ENCODE data around the gene PDE3B. TPM values are rescaled to one million over a fixed set of nuclear protein-coding genes. Genes with fewer than 3 reads are reported as not detected.
"Not testable (repeated sequence)": the region's sequence is repeated elsewhere in the genome, so short reads cannot be mapped to it uniquely, and the experiment has no call there.

Gene PDE3B
- total RNA-seq, 4 donors from 2014 or later = 13.3 to 23.3 (median 21.5) TPM

DNA sequence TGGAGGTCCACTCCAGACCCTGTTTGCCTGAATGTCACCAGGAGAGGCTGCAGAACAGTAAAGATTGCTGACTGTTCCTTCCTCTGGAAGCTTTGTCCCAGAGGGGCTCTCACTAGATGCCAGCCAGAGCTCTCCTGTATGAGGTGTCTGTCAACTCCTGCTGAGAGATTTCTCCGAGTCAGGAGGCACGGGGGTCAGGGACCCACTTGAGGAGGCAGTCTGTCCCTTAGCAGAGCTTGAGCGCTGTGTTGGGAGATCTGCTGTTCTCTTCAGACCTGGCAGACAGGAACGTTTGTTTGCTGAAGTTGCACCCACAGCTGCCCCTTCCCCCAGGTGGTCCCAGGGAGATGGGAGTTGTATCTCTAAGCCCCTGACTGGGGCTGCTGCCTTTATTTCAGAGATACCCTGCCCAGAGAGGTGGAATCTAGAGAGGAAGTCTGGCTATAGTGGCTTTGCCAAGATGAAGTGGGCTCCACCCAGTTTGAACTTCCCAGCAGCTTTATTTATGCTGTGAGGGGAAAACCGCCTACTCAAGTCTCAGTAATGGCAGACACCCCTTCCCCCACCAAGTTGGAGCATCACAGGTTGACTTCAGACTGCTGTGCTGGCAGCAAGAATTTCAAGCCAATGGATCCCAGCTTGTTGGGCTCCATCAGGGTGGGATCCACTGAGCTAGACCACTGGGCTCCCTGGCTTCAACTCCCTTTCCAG is 99.4 kb downstream of the PDE3B start:
- H3K4me1 ChIP-seq = peaks cover 0 to 9% (median 2%) of the 10 kb centered on the region in 4 donors
- no peak overlapping the region for H3K4me3 ChIP-seq
- DNase-seq (ENCODE audit: extremely low spot score) = no peak
- H3K27ac ChIP-seq (replicated peaks in 1 of 4) = no peak overlapping the region
- 88% methylated on average over 1 of the region's 5 CpGs for whole genome bisulfite sequencing
- H3K27me3 ChIP-seq = no peaks in the 10 kb centered on the region
- intact Hi-C loops (cut with DNase I) = no loop called here
- no peaks in the 10 kb centered on the region for H3K36me3 ChIP-seq
- no peak for TF ChIP-seq CTCF (IDR thresholded peaks at IDR 0.05)
- H3K9me3 ChIP-seq = peaks cover 0 to 5% (median 0%) of the 10 kb centered on the region in 4 donors

DNA sequence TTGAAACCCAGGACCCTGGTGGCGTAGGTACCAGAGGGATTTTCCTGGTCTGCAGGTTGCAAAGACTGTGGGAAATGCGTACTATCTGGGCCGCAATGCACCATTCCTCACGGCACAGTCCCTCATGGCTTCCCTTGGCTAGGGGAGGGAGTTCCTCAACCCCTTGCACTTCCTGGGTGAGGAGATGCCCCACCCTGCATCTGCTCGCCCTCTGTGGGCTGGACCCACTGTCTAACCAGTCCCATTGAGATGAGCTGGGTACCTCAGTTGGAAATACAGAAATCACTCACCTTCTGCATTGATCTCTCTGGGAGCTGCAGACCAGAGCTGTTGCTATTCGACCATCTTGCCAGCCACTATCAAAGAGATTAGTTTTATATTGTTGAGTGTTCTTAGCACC is 100.1 kb downstream of the PDE3B start:
- H3K4me1 ChIP-seq = peaks cover 0 to 12% (median 2%) of the 10 kb centered on the region in 4 donors
- H3K9me3 ChIP-seq; H3K4me3 ChIP-seq; intact Hi-C loops (cut with DNase I); H3K27ac ChIP-seq (replicated peaks in 1 of 4); H3K36me3 ChIP-seq; DNase-seq (ENCODE audit: extremely low spot score); H3K27me3 ChIP-seq: not testable (repeated sequence)
- WGBS = 87% methylated on average over 6 of the region's 6 CpGs

- WGBS = 89% methylated on average over 3 of the region's 3 CpGs
- Histone ChIP-seq H3K9me3 (no peaks in the 10 kb centered on the region), H3K27me3 (no peaks in the 10 kb centered on the region), H3K4me1 (peaks cover 0 to 16% (median 2%) of the 10 kb centered on the region in 4 donors), H3K36me3 (no peaks in the 10 kb centered on the region), H3K27ac (replicated peaks in 1 of 4) (no peak overlapping the region), H3K4me3 (no peak overlapping the region)
- TF ChIP-seq POLR2AphosphoS5 (IDR thresholded peaks at IDR 0.05) = no peak
- TF ChIP-seq POLR2A (IDR thresholded peaks at IDR 0.05; ENCODE audit: low read depth) = no peak
- no peak for TF ChIP-seq EP300 (IDR thresholded peaks at IDR 0.05)
- TF ChIP-seq CTCF (IDR thresholded peaks at IDR 0.05) = no peak
- no peak for DNase-seq (ENCODE audit: extremely low spot score)
- intact Hi-C loops (cut with DNase I) = no loop called here
Observed at GRCh38 chr11:14746857-14747395, 103.3 kb downstream of the PDE3B start.

GRCh38 chr11:14748090-14748489 is 104.5 kb downstream of the PDE3B start:
- no peak for DNase-seq (ENCODE audit: extremely low spot score)
- Histone ChIP-seq H3K36me3 (no peaks in the 10 kb centered on the region), H3K4me1 (peaks cover 0 to 16% (median 2%) of the 10 kb centered on the region in 4 donors), H3K27ac (replicated peaks in 1 of 4) (no peak overlapping the region), H3K4me3 (no peak overlapping the region), H3K9me3 (no peaks in the 10 kb centered on the region), H3K27me3 (no peaks in the 10 kb centered on the region)
- no peak for TF ChIP-seq CTCF (IDR thresholded peaks at IDR 0.05)
- no peak for TF ChIP-seq EP300 (IDR thresholded peaks at IDR 0.05)
- TF ChIP-seq POLR2AphosphoS5 (IDR thresholded peaks at IDR 0.05) = no peak
- TF ChIP-seq POLR2A (IDR thresholded peaks at IDR 0.05; ENCODE audit: low read depth) = no peak
- intact Hi-C loops (cut with DNase I) = no loop called here
- 16% methylated on average over 1 of the region's 1 CpG for WGBS

- H3K4me3 ChIP-seq = no peak overlapping the region
- peaks cover 0 to 16% (median 8%) of the 10 kb centered on the region in 4 donors for H3K4me1 ChIP-seq
- H3K27ac ChIP-seq (replicated peaks in 1 of 4) = no peak overlapping the region
- no peak for DNase-seq (ENCODE audit: extremely low spot score)
- H3K36me3 ChIP-seq = no peaks in the 10 kb centered on the region
- intact Hi-C loops (cut with DNase I) = no loop called here
- 27% methylated on average over 1 of the region's 1 CpG for WGBS
- H3K27me3 ChIP-seq = no peaks in the 10 kb centered on the region
- TF ChIP-seq CTCF (IDR thresholded peaks at IDR 0.05) (no peak), POLR2AphosphoS5 (IDR thresholded peaks at IDR 0.05) (no peak), EP300 (IDR thresholded peaks at IDR 0.05) (no peak), POLR2A (IDR thresholded peaks at IDR 0.05; ENCODE audit: low read depth) (no peak)
- H3K9me3 ChIP-seq = no peaks in the 10 kb centered on the region
Observed at GRCh38 chr11:14750911-14751310, 107.3 kb downstream of the PDE3B start.
